Lower lobe of right lung (tissue), 2 donors: ENCODE data around the gene TMC6. TPM values are rescaled to one million over a fixed set of nuclear protein-coding genes. Genes with fewer than 3 reads are reported as not detected.

Experiments used
- ATAC-seq, 2 donors: fragments of 200-7000 bp; cut with Tn5 transposase; one replicate each; pipeline ENCODE4 v1.9.1; 2020 to 2022; ENCODE audit warnings: mild to moderate bottlenecking in 2 of 2, moderate library complexity in 2 of 2
- DNase-seq: peaks from one replicate; pipeline ENCODE4 v3.0.0-alpha.2; 2020
- H3K27ac ChIP-seq: fragments of 200-600 bp; one replicate; pipeline ENCODE4 v1.8.0; 2022
- H3K27me3 ChIP-seq: fragments of 200-600 bp; one replicate; pipeline ENCODE4 v1.8.0; 2022; ENCODE audit warnings: low read depth
- H3K36me3 ChIP-seq: fragments of 200-600 bp; one replicate; pipeline ENCODE4 v1.8.0; 2022; ENCODE audit warnings: mild to moderate bottlenecking
- H3K4me1 ChIP-seq: fragments of 200-600 bp; one replicate; pipeline ENCODE4 v1.8.0; 2022
- H3K4me3 ChIP-seq: fragments of 200-600 bp; one replicate; pipeline ENCODE4 v1.8.0; 2022; ENCODE audit warnings: mild to moderate bottlenecking
- H3K9me3 ChIP-seq: fragments of 200-600 bp; one replicate; pipeline ENCODE4 v1.8.0; 2022
- CTCF ChIP-seq: fragments of 200-600 bp; IDR thresholded peaks from one replicate; pipeline ENCODE4 v1.8.0; 2022; ENCODE audit warnings: antibody characterized with exemption, mild to moderate bottlenecking
- intact Hi-C: fragments of 100-400 bp; cut with DNase I; formaldehyde crosslinking; loops from one replicate; pipeline ENCODE4 v1.11.0; 2022
- total RNA-seq: library from RNA; stranded (reverse); fragmentation: NEBNext Ultra II Directional; extraction: Animal tissue kit (Norgen Biotek cat#: 25700); gene quantifications from one replicate; pipeline ENCODE4 v1.2.1, GENCODE V29; 2021
- donor health status: DM: no; HTN: yes; CAD: no; lungs with severe emphysema.

The TMC6 gene
- total RNA-seq, 1 donor from 2014 or later, result 173 TPM

- no peak for DNase-seq
- Histone ChIP-seq H3K27ac (no peak overlapping the region), H3K4me1 (no peaks in the 10 kb centered on the region), H3K36me3 (peaks cover 85% of the 10 kb centered on the region), H3K4me3 (no peak overlapping the region), H3K9me3 (no peaks in the 10 kb centered on the region), H3K27me3 (no peaks in the 10 kb centered on the region)
- ATAC-seq, result no peak
- TF ChIP-seq CTCF, result no peak
- intact Hi-C loops, result no loop called here
These were observed 27.0 kb downstream of the TMC6 start for GRCh38 chr17:78101542-78101941.

GRCh38 chr17:78101112-78101511, 27.4 kb downstream of the TMC6 start:
- Histone ChIP-seq H3K4me1 (no peaks in the 10 kb centered on the region), H3K9me3 (no peaks in the 10 kb centered on the region), H3K27ac (no peak overlapping the region), H3K27me3 (no peaks in the 10 kb centered on the region), H3K36me3 (peaks cover 85% of the 10 kb centered on the region), H3K4me3 (no peak overlapping the region)
- no peak for TF ChIP-seq CTCF
- ATAC-seq (no peak), DNase-seq (no peak)
- intact Hi-C loops, result no loop called here

- Histone ChIP-seq H3K27me3 (no peaks in the 10 kb centered on the region), H3K36me3 (peaks cover 96% of the 10 kb centered on the region), H3K9me3 (no peaks in the 10 kb centered on the region), H3K27ac (no peak overlapping the region), H3K4me3 (no peak overlapping the region), H3K4me1 (no peaks in the 10 kb centered on the region)
- no peak for TF ChIP-seq CTCF
- DNase-seq (no peak), ATAC-seq (no peak)
- intact Hi-C loops, result no loop called here
These were observed 32.5 kb downstream of the TMC6 start for GRCh38 chr17:78096093-78096492.

GRCh38 chr17:78095035-78095434, 33.5 kb downstream of the TMC6 start:
- H3K36me3 ChIP-seq, result peaks cover 100% of the 10 kb centered on the region
- no peaks in the 10 kb centered on the region for H3K9me3 ChIP-seq
- no peaks in the 10 kb centered on the region for H3K4me1 ChIP-seq
- no peak for DNase-seq
- TF ChIP-seq CTCF, result no peak
- H3K27ac ChIP-seq, result no peak overlapping the region
- no peaks in the 10 kb centered on the region for H3K27me3 ChIP-seq
- no peak overlapping the region for H3K4me3 ChIP-seq
- no peak for ATAC-seq
- intact Hi-C loops, result no loop called here

GRCh38 chr17:78092794-78093324, 35.7 kb downstream of the TMC6 start:
- H3K9me3 ChIP-seq, result no peaks in the 10 kb centered on the region
- TF ChIP-seq CTCF, result no peak
- no peak overlapping the region for H3K27ac ChIP-seq
- ATAC-seq, result no peak
- H3K4me1 ChIP-seq, result no peaks in the 10 kb centered on the region
- H3K36me3 ChIP-seq, result peaks cover 93% of the 10 kb centered on the region
- H3K4me3 ChIP-seq, result no peak overlapping the region
- intact Hi-C loops, result no loop called here
- no peak for DNase-seq
- no peaks in the 10 kb centered on the region for H3K27me3 ChIP-seq
